ENCODE measurements around the gene FPR3.
"Not testable (repeated sequence)": the region's sequence is repeated elsewhere in the genome, so short reads cannot be mapped to it uniquely, and the experiment has no call there.

The FPR3 gene

GRCh38 chr19:51784109-51784785, 10.7 kb upstream of the FPR3 start:
- no peak for DNase-seq (ENCODE audit: low spot score)

GRCh38 chr19:51784922-51785690, 9.9 kb upstream of the FPR3 start:
- DNase-seq (ENCODE audit: low spot score): peak; percentile 47

GRCh38 chr19:51786646-51787494, 8.1 kb upstream of the FPR3 start:
- no peak for DNase-seq (ENCODE audit: low spot score)

GRCh38 chr19:51788029-51788428, 6.9 kb upstream of the FPR3 start:
- no peak for DNase-seq (ENCODE audit: low spot score)

GRCh38 chr19:51789061-51789795, 5.7 kb upstream of the FPR3 start:
- no peak for DNase-seq (ENCODE audit: low spot score)

GRCh38 chr19:51792932-51793331, 2.0 kb upstream of the FPR3 start:
- no peak for DNase-seq (ENCODE audit: low spot score)

- no peak for DNase-seq (ENCODE audit: low spot score)
Observed at GRCh38 chr19:51793994-51794393, 963 bp upstream of the FPR3 start.

GRCh38 chr19:51796195-51796679, 1.3 kb downstream of the FPR3 start:
- DNase-seq (ENCODE audit: low spot score): no peak

- no peak for DNase-seq (ENCODE audit: low spot score)
Observed at GRCh38 chr19:51797480-51797879, 2.5 kb downstream of the FPR3 start.

GRCh38 chr19:51798062-51798461, 3.1 kb downstream of the FPR3 start:
- no peak for DNase-seq (ENCODE audit: low spot score)

- no peak for DNase-seq (ENCODE audit: low spot score)
Observed at GRCh38 chr19:51799034-51799773, 4.2 kb downstream of the FPR3 start.

GRCh38 chr19:51799774-51800472, 5.0 kb downstream of the FPR3 start:
- DNase-seq (ENCODE audit: low spot score): no peak

GRCh38 chr19:51800473-51801244, 5.7 kb downstream of the FPR3 start:
- DNase-seq (ENCODE audit: low spot score): no peak

GRCh38 chr19:51802775-51803174, 7.8 kb downstream of the FPR3 start:
- no peak for DNase-seq (ENCODE audit: low spot score)

- no peak for DNase-seq (ENCODE audit: low spot score)
Observed at GRCh38 chr19:51803519-51803918, 8.6 kb downstream of the FPR3 start.

- no peak for DNase-seq (ENCODE audit: low spot score)
Observed at GRCh38 chr19:51803967-51804366, 9.0 kb downstream of the FPR3 start.

GRCh38 chr19:51804789-51805188, 9.8 kb downstream of the FPR3 start:
- not testable (repeated sequence) for DNase-seq (ENCODE audit: low spot score)

GRCh38 chr19:51805396-51805795, 10.4 kb downstream of the FPR3 start:
- DNase-seq (ENCODE audit: low spot score): not testable (repeated sequence)

- not testable (repeated sequence) for DNase-seq (ENCODE audit: low spot score)
Observed at GRCh38 chr19:51806571-51806970, 11.6 kb downstream of the FPR3 start.
